ENCODE data around the gene ZNF205. TPM values are rescaled to one million over a fixed set of nuclear protein-coding genes. Genes with fewer than 3 reads are reported as not detected.
A peak's percentile ranks its signal among the peaks of the same experiment; 100 is the strongest.

Gene ZNF205
- total RNA-seq, 1 experiment from 2014 or later: not detected

DNA sequence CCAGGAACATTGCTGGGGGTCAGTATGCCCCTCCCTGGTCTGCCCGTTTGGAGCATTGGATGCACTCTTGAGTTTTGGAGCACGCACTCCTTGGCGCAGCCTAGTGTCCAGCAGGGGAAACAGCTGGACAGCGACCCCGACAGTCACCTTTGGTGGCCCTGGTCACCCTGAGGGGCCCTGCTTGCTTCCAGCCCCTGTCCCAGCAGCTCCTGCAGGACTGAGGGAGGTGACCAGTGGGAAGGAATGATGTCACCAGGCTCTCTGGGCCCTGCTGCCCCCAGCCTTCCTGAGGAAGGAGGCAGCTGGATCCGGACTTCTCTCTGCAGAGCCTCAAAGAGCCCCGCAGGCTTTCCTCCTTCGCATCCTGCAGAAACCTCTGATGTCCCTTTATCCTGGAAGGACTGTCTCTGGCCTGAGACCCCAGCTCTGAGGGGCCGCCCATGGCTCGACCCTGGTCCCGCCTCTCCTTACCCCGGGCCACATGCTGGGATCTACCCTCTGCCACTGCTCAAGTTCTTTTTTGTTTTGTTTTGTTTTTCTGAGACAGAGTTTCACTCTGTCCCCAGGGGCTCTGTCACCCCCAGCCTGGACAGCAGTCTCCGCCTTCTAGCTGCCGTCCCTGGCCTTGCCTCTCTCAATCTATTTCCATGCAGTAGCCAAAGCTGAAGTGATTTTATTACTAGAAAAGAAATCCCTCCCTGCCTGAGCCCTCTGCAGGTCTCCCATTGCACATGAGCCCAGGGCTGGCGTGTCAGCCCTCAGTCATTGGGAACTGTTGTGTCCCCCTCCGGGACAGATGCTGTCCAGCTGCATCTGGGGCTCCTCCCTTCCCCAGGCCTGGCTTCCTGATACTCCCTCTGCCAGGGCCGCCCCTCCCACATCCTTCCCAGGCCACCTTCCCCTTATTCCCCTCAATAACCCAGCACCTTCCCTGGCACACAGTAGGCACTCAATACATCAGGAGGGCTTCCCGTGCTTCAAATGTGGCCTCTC is 24.8 kb upstream of the ZNF205 start:
- Histone ChIP-seq H2AFZ (ENCODE audit: low read length) (no peak overlapping the region), H3K4me3 (ENCODE audit: low read length) (no peak overlapping the region), H3K27me3 (ENCODE audit: low read length) (no peaks in the 10 kb centered on the region), H3K4me1 (ENCODE audit: low read length) (no peaks in the 10 kb centered on the region), H3K79me2 (ENCODE audit: low read length) (no peaks in the 10 kb centered on the region), H3K9me2 (replicated peaks; ENCODE audit: insufficient read depth, low read length) (no peaks in the 10 kb centered on the region), H3K4me2 (ENCODE audit: low read depth, low read length, poor library complexity, severe bottlenecking) (no peak overlapping the region), H3K27ac (ENCODE audit: low read length) (no peak overlapping the region), H3K9me3 (ENCODE audit: low read length) (no peaks in the 10 kb centered on the region), H4K20me1 (ENCODE audit: insufficient read depth, low read depth, low read length) (no peaks in the 10 kb centered on the region), H3K9ac (ENCODE audit: low read length) (no peak overlapping the region), H3K36me3 (ENCODE audit: insufficient read depth, low read length) (no peaks in the 10 kb centered on the region)
- peak; percentile 25 for DNase-seq

DNA sequence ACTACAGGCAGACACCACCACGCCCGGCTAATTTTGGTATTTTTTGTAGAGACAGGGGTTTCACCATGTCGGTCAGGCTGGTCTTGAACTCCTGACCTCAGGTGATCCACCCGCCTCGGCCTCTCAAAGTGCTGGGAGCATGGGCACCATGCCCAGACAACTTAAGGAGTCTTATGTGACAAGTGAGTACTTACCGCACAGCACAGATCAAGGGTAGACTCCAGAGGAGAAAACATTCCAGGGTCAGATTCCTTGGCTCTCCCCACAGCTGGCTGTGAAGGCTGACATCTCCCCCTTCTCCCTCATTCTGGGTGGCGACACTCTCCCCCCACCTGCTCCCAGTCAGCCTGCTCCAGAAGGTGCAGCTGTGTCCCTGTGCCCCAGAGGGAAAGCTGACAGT is 23.9 kb upstream of the ZNF205 start:
- H2AFZ ChIP-seq (ENCODE audit: low read length): no peak overlapping the region
- H3K9me2 ChIP-seq (replicated peaks; ENCODE audit: insufficient read depth, low read length): no peaks in the 10 kb centered on the region
- no peaks in the 10 kb centered on the region for H3K79me2 ChIP-seq (ENCODE audit: low read length)
- H3K27me3 ChIP-seq (ENCODE audit: low read length): no peaks in the 10 kb centered on the region
- H3K9me3 ChIP-seq (ENCODE audit: low read length): no peaks in the 10 kb centered on the region
- no peaks in the 10 kb centered on the region for H4K20me1 ChIP-seq (ENCODE audit: insufficient read depth, low read depth, low read length)
- H3K27ac ChIP-seq (ENCODE audit: low read length): no peak overlapping the region
- DNase-seq: no peak
- no peak overlapping the region for H3K9ac ChIP-seq (ENCODE audit: low read length)
- peaks cover 7% of the 10 kb centered on the region for H3K4me1 ChIP-seq (ENCODE audit: low read length)
- no peak overlapping the region for H3K4me2 ChIP-seq (ENCODE audit: low read depth, low read length, poor library complexity, severe bottlenecking)
- H3K36me3 ChIP-seq (ENCODE audit: insufficient read depth, low read length): no peaks in the 10 kb centered on the region
- H3K4me3 ChIP-seq (ENCODE audit: low read length): no peak overlapping the region

DNA sequence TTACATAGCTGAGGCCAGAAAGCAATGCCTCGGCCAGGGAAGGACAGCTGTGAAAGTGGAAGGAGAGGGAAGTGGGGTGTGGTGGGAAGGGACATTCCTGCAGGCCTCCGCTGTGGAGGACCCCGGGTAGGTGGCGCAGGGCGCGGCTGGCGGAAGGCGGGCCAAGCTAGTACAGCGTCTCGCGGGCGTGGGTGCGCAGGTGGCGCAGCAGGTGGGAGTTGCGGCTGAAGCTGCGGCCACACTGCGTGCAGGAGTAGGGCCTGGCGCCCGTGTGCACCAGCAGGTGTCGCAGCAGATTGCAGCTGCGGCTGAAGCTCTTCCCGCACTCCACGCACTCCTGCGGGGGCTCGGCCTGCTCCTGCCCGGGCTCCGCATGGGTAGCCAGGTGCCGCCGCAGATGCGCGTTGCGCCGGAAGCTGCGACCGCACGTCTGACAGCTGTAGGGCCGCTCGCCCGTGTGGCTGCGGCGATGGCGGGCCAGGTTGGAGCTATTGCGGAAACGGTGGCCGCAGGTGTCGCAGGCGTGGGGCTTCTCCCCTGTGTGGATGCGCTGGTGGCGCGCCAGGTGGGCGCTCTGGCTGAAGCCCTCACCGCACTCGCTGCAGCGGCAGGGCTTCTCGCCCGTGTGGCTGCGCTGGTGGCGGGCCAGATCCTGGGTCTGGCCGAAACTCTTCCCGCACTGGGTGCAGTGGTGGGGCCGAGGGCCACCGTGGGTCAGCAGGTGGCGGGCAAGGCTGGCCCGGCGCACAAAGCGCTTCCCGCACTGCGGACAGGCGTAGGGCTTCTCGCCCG is 23.3 kb upstream of the ZNF205 start:
- Histone ChIP-seq H3K9me2 (replicated peaks; ENCODE audit: insufficient read depth, low read length) (no peaks in the 10 kb centered on the region), H3K9me3 (ENCODE audit: low read length) (no peaks in the 10 kb centered on the region), H3K36me3 (ENCODE audit: insufficient read depth, low read length) (no peaks in the 10 kb centered on the region), H3K27ac (ENCODE audit: low read length) (no peak overlapping the region), H3K9ac (ENCODE audit: low read length) (no peak overlapping the region), H3K4me2 (ENCODE audit: low read depth, low read length, poor library complexity, severe bottlenecking) (no peak overlapping the region), H3K79me2 (ENCODE audit: low read length) (no peaks in the 10 kb centered on the region), H4K20me1 (ENCODE audit: insufficient read depth, low read depth, low read length) (no peaks in the 10 kb centered on the region), H2AFZ (ENCODE audit: low read length) (no peak overlapping the region), H3K4me1 (ENCODE audit: low read length) (peaks cover 10% of the 10 kb centered on the region), H3K27me3 (ENCODE audit: low read length) (no peaks in the 10 kb centered on the region), H3K4me3 (ENCODE audit: low read length) (no peak overlapping the region)
- peak; percentile 17 for DNase-seq

DNA sequence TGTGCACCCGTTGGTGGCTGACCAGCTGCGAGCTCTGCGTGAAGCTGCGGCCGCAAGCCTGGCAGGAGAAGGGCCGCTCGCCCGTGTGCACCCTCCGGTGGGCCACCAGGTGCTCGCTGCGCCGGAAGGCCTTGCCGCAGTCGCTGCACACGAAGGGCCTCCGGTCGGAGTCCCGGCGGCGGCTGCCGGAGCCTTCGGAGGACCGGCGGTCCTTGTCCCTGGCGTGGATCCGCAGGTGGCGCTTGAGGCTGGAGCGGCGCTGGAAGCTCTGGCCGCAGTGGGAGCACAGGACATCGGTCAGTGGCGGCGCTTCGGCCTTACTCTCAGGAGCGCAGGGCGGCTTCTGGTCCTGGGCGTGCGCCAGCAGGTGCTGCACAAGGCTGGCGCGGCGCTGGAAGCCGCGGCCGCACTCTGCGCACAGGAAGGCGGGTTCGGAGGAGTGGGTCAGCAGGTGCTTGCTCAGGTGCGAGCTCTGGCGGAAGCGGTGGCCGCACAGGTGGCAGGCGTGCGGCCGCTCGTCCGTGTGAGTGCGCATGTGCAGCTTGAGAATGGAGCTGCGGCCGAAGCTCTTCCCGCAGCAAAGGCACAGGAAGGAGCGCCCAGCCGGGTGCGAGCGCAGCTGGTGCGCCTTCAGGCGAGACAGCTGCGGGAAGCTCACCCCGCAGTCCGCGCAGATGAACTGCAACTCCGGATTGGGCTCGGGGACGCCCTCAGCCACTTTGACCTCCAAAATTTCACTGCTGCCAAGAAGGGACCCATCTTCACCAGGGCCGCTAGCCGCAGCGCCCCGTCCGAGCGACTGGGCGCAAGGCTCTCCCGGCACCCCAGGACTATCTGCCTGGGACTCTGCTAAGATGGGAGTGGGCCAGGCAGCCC is 22.4 kb upstream of the ZNF205 start:
- H3K4me1 ChIP-seq (ENCODE audit: low read length): peaks cover 10% of the 10 kb centered on the region
- H3K79me2 ChIP-seq (ENCODE audit: low read length): no peaks in the 10 kb centered on the region
- no peak overlapping the region for H3K4me2 ChIP-seq (ENCODE audit: low read depth, low read length, poor library complexity, severe bottlenecking)
- no peak overlapping the region for H3K4me3 ChIP-seq (ENCODE audit: low read length)
- no peak overlapping the region for H2AFZ ChIP-seq (ENCODE audit: low read length)
- no peaks in the 10 kb centered on the region for H3K36me3 ChIP-seq (ENCODE audit: insufficient read depth, low read length)
- H4K20me1 ChIP-seq (ENCODE audit: insufficient read depth, low read depth, low read length): no peaks in the 10 kb centered on the region
- H3K27me3 ChIP-seq (ENCODE audit: low read length): no peaks in the 10 kb centered on the region
- H3K9me3 ChIP-seq (ENCODE audit: low read length): no peaks in the 10 kb centered on the region
- no peak for DNase-seq
- H3K9me2 ChIP-seq (replicated peaks; ENCODE audit: insufficient read depth, low read length): no peaks in the 10 kb centered on the region
- no peak overlapping the region for H3K9ac ChIP-seq (ENCODE audit: low read length)
- H3K27ac ChIP-seq (ENCODE audit: low read length): no peak overlapping the region

DNA sequence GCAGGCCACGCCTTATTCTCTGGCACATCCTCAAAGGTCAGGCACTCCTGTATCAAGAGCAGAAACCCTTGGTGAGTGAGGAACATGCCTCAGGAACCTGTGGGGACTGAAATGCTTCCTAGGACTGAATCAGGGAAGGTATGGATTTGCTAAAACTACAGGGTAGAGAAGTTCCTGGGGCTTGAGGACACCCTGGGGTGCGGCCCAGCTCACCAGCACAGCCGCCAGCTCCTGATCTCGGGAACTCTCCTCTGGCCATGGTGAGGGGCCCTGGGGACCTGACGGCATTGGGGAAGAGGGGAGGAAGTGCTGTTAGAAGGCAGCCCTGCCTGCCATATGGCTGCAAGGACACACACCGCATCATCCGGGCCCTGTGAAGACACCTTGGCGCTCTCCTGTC is 20.8 kb upstream of the ZNF205 start:
- Histone ChIP-seq H3K4me1 (ENCODE audit: low read length) (peaks cover 14% of the 10 kb centered on the region), H3K4me3 (ENCODE audit: low read length) (no peak overlapping the region), H3K9me2 (replicated peaks; ENCODE audit: insufficient read depth, low read length) (no peaks in the 10 kb centered on the region), H3K9me3 (ENCODE audit: low read length) (no peaks in the 10 kb centered on the region), H4K20me1 (ENCODE audit: insufficient read depth, low read depth, low read length) (no peaks in the 10 kb centered on the region), H3K9ac (ENCODE audit: low read length) (no peak overlapping the region), H3K27ac (ENCODE audit: low read length) (no peak overlapping the region), H3K79me2 (ENCODE audit: low read length) (no peaks in the 10 kb centered on the region), H3K27me3 (ENCODE audit: low read length) (no peaks in the 10 kb centered on the region), H2AFZ (ENCODE audit: low read length) (no peak overlapping the region), H3K36me3 (ENCODE audit: insufficient read depth, low read length) (no peaks in the 10 kb centered on the region), H3K4me2 (ENCODE audit: low read depth, low read length, poor library complexity, severe bottlenecking) (no peak overlapping the region)
- no peak for DNase-seq

DNA sequence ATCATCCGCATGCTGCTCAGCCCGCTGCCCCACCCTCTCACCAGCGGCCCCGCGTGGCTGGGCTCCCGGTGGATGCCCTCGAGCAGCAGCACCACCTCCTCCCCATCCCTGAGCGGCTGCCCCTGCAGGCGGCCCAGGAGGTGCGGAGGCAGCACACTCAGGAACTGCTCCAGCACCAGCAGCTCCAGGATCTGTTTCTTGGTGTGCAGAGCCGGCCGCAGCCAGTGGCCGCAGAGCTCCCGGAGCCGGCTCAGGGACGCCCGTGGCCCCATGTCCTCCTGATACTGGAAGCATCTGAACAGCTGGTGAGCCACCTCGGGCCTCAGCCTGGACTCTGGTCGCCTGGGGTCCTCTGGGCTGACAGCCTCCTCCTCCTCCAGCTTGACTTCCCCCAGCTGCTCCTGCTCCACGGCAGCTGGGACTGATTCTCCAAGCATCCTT is 19.9 kb upstream of the ZNF205 start:
- Histone ChIP-seq H3K79me2 (ENCODE audit: low read length) (no peaks in the 10 kb centered on the region), H3K4me2 (ENCODE audit: low read depth, low read length, poor library complexity, severe bottlenecking) (no peak overlapping the region), H3K27me3 (ENCODE audit: low read length) (no peaks in the 10 kb centered on the region), H2AFZ (ENCODE audit: low read length) (no peak overlapping the region), H3K4me1 (ENCODE audit: low read length) (peaks cover 14% of the 10 kb centered on the region), H3K27ac (ENCODE audit: low read length) (no peak overlapping the region), H4K20me1 (ENCODE audit: insufficient read depth, low read depth, low read length) (no peaks in the 10 kb centered on the region), H3K9me2 (replicated peaks; ENCODE audit: insufficient read depth, low read length) (no peaks in the 10 kb centered on the region), H3K9ac (ENCODE audit: low read length) (no peak overlapping the region), H3K9me3 (ENCODE audit: low read length) (no peaks in the 10 kb centered on the region), H3K4me3 (ENCODE audit: low read length) (no peak overlapping the region), H3K36me3 (ENCODE audit: insufficient read depth, low read length) (no peaks in the 10 kb centered on the region)
- DNase-seq: no peak

DNA sequence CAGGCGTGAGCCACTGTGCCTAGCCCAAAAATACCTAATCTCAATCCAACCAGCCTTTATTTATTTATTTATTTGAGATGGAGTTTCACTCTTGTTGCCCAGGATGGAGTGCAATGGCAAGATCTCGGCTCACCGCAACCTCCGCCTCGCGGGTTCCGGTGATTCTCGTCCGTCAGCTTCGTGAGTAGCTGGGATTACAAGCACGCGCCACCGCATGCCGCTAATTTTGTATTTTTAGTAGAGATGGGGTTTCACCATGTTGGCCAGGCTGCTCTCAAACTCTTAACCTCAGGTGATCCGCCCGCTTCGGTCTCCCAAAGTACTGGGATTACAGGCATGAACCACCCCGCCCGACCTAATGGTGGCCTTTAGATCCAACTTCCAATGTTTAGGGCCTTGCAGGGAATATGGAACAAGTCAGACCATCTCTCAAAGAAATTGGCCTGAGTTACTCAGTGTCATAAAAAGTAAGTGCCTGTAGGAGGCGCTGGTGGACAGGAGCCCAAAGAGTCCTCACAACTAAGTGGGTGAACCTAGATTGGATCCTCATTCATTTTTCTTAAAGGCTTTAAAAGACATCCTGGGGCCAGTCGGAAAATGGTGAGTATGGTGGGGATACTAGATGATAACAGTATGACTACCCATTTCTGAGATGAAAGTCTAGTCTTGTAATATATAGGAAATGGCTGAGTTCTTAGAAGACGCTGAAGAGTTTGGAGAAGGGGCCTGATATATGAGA is 17.9 kb upstream of the ZNF205 start:
- Histone ChIP-seq H3K9me2 (replicated peaks; ENCODE audit: insufficient read depth, low read length) (no peaks in the 10 kb centered on the region), H3K4me1 (ENCODE audit: low read length) (peaks cover 14% of the 10 kb centered on the region), H3K79me2 (ENCODE audit: low read length) (no peaks in the 10 kb centered on the region), H3K36me3 (ENCODE audit: insufficient read depth, low read length) (no peaks in the 10 kb centered on the region), H4K20me1 (ENCODE audit: insufficient read depth, low read depth, low read length) (no peaks in the 10 kb centered on the region), H3K4me3 (ENCODE audit: low read length) (no peak overlapping the region), H3K27me3 (ENCODE audit: low read length) (no peaks in the 10 kb centered on the region), H3K9me3 (ENCODE audit: low read length) (no peaks in the 10 kb centered on the region), H2AFZ (ENCODE audit: low read length) (no peak overlapping the region), H3K9ac (ENCODE audit: low read length) (no peak overlapping the region), H3K4me2 (ENCODE audit: low read depth, low read length, poor library complexity, severe bottlenecking) (no peak overlapping the region), H3K27ac (ENCODE audit: low read length) (no peak overlapping the region)
- peak; percentile 90 for DNase-seq

All from Karpas-422 (cell line).